Tibial artery (tissue), 4 donors: Measurements from ENCODE around the gene LHX6.

ENCODE experiments used
- DNase-seq, 2 donors: peaks; one replicate each; pipeline ENCODE4 v3.0.0-alpha.2; 2019
- H3K27ac ChIP-seq, 2 donors: fragments of 200-600 bp; sonication (generic) in 1 of 2; 1 replicate in 1 of 2; 2 replicates in 1 of 2; pipeline ENCODE4 v1.5.1; 2018 to 2019; ENCODE audit warnings: mild to moderate bottlenecking in 1 of 2
- H3K27me3 ChIP-seq, 2 donors: fragments of 200-600 bp; sonication (generic) in 1 of 2; one replicate each; pipeline versions ENCODE4 v1.5.1 to v1.6.0; 2016 to 2019
- H3K36me3 ChIP-seq, 3 donors: fragments of 200-600 bp; sonication (generic) in 2 of 3; one replicate each; pipeline ENCODE4 v1.5.1; 2016 to 2019; ENCODE audit warnings: mild to moderate bottlenecking in 2 of 3
- H3K4me1 ChIP-seq, 4 donors: fragments of 200-600 bp; sonication (generic) in 2 of 4; 1 replicate in 3 of 4; 2 replicates in 1 of 4; pipeline ENCODE4 v1.5.1; 2016 to 2019
- H3K4me3 ChIP-seq, 2 donors: fragments of 200-600 bp; sonication (generic) in 1 of 2; 1 replicate in 1 of 2; 2 replicates in 1 of 2; pipeline ENCODE4 v1.5.1; 2018 to 2019; ENCODE audit warnings: mild to moderate bottlenecking in 2 of 2
- H3K9me3 ChIP-seq, 3 donors: fragments of 200-600 bp; sonication (generic) in 1 of 3; one replicate each; pipeline ENCODE4 v1.5.1; 2016 to 2019
- intact Hi-C: fragments of 100-400 bp; cut with DNase I; formaldehyde crosslinking; loops from one replicate; pipeline ENCODE4 v1.15.0; 2023; ENCODE audit warnings: low total_unique reads
- TF ChIP-seq, protein P1 (sequence below), 2 experiments: fragments of 200-600 bp in 1 of 2; fragments of 450-650 bp in 1 of 2; IDR thresholded peaks; one replicate each; pipeline ENCODE4 v1.5.1; 2017 to 2019; ENCODE audit warnings: antibody characterized with exemption in 2 of 2, mild to moderate bottlenecking in 1 of 2, moderate library complexity in 1 of 2

Gene LHX6

DNA sequence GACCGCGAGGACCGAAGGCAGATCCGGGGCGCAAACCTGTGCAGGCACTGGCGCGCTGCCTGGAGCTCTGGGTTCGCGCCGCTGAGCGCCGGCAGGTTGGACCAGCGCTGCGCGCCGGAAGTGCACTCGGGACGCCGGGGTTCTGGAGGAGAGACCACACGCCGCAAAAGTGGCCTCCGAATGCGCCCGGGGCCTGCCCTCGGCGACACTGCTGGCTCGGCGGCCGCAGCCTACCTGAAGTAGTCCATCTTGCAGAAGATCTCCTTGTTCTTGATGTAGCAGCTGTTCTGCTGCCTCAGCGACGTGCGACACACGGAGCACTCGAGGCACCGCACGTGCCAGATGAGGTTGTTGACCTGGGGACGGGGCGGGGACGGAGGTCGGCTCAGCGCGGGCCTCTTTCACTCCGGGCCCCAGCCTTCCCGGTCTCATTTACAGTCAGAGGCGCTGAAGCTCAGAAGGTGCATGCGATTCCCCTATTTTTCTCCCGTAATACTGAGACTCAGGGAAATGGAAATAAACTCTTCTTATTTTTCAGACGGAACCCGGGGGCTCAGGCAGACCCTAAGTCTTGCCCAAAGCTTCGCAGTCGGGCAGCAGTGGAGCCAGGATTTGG lies 2.5 kb downstream of the LHX6 start:
- Histone ChIP-seq H3K9me3 (no peaks in the 10 kb centered on the region), H3K27ac (no peak overlapping the region), H3K4me1 (peaks cover 0 to 42% (median 28%) of the 10 kb centered on the region in 4 donors), H3K27me3 (peaks cover 0 to 97% of the 10 kb centered on the region in 2 donors), H3K4me3 (peak overlapping the region in 1 of 2 donors; percentile 19), H3K36me3 (no peaks in the 10 kb centered on the region)
- DNase-seq: no peak
- intact Hi-C loops: no loop called here
- TF ChIP-seq, protein P1, sequence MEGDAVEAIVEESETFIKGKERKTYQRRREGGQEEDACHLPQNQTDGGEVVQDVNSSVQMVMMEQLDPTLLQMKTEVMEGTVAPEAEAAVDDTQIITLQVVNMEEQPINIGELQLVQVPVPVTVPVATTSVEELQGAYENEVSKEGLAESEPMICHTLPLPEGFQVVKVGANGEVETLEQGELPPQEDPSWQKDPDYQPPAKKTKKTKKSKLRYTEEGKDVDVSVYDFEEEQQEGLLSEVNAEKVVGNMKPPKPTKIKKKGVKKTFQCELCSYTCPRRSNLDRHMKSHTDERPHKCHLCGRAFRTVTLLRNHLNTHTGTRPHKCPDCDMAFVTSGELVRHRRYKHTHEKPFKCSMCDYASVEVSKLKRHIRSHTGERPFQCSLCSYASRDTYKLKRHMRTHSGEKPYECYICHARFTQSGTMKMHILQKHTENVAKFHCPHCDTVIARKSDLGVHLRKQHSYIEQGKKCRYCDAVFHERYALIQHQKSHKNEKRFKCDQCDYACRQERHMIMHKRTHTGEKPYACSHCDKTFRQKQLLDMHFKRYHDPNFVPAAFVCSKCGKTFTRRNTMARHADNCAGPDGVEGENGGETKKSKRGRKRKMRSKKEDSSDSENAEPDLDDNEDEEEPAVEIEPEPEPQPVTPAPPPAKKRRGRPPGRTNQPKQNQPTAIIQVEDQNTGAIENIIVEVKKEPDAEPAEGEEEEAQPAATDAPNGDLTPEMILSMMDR (IDR thresholded peaks at IDR 0.05): no peak

DNA sequence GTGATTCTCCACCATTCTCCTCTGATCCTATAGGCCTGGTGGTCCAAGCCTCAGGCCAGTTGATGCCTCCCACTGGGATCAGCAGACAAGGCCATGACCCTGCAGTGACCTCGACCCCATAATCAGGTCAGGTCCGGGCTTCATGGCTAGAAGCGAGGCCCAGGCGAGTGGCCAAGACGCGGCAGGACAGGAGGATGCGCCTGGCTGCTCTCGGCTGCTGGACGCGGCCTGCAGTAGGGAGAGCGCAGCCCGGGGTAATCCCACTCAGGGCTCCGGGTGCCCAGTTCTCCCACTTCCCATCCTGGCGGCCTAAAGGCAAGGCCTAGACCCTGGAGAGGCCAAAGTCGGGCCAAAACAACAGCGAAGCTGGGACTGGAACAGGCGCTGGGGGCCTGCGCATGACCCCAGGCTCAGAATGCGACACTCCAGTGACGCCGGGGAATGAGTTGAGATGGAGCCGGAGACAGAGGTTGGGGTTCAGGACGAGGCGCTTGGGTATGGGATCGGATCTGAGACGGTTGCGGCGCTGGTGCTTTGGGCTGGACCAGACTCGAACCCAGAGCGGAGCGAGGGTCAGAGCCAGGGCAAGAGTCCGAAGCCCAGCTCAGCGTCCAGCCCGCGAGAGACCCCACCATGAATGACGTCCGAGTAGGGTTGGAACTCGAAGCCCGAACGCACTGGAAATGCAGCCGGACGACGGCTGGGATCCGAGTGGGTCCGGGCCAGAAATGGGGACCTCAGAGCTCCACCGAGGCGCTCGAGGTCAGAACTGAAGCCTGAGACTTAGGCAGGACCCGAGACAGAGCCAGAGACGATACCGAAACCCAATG lies 3.2 kb downstream of the LHX6 start:
- intact Hi-C loops: no loop called here
- Histone ChIP-seq H3K4me3 (peak overlapping the region in 1 of 2 donors; percentile 19), H3K27ac (no peak overlapping the region), H3K9me3 (no peaks in the 10 kb centered on the region), H3K4me1 (peaks cover 0 to 48% (median 29%) of the 10 kb centered on the region in 4 donors), H3K27me3 (peaks cover 0 to 98% of the 10 kb centered on the region in 2 donors), H3K36me3 (no peaks in the 10 kb centered on the region)
- no peak for DNase-seq
- TF ChIP-seq, protein P1 (IDR thresholded peaks at IDR 0.05): no peak

DNA sequence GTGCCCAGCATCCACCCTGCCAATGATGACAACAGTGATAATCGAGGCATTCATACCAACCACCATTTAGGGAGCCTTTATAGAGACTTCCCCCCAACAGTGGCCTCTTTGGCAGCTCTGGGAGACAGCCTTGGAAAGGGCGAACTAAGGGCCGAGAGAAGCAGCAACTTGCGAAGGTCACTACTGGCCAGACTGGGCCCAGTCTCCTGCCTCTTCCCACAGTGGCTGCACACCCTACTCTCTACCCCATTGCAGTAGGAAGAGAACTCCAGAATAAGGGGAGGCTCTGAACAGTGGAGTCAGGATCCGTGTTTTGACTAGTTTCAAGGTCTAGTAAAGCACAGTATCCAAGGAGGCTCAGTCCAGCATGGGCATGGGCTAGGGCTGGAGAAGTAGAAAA lies 5.3 kb downstream of the LHX6 start:
- H3K4me3 ChIP-seq: no peak overlapping the region
- H3K36me3 ChIP-seq: no peaks in the 10 kb centered on the region
- no peak overlapping the region for H3K27ac ChIP-seq
- peaks cover 0 to 60% (median 41%) of the 10 kb centered on the region in 4 donors for H3K4me1 ChIP-seq
- peaks cover 0 to 98% of the 10 kb centered on the region in 2 donors for H3K27me3 ChIP-seq
- intact Hi-C loops: no loop called here
- TF ChIP-seq, protein P1 (IDR thresholded peaks at IDR 0.05): no peak
- no peaks in the 10 kb centered on the region for H3K9me3 ChIP-seq
- no peak for DNase-seq

DNA sequence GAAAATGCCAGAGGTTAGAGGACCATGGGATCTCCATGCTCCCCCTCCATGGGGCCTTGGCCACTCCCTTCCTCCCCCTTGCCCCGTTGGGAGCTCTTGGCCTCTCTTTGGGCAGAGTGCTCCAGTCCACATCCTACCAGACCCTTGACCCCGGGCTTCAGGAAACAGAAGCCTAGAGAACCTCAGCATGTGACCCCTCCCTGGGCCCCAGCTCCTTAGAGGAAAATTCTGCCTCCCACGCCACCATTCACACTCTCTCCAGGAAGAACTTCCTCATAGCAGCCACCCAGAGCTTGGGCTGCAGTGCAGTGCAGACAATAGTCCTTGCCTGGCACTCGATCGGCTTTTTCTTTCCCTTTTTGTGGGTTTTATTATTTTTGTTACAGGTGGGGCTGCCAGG lies 6.0 kb downstream of the LHX6 start:
- intact Hi-C loops: no loop called here
- H3K4me1 ChIP-seq: peaks cover 0 to 60% (median 34%) of the 10 kb centered on the region in 4 donors
- TF ChIP-seq, protein P1 (IDR thresholded peaks at IDR 0.05): no peak
- H3K27me3 ChIP-seq: peaks cover 0 to 98% of the 10 kb centered on the region in 2 donors
- no peak overlapping the region for H3K27ac ChIP-seq
- H3K4me3 ChIP-seq: no peak overlapping the region
- no peaks in the 10 kb centered on the region for H3K36me3 ChIP-seq
- no peak for DNase-seq
- no peaks in the 10 kb centered on the region for H3K9me3 ChIP-seq

DNA sequence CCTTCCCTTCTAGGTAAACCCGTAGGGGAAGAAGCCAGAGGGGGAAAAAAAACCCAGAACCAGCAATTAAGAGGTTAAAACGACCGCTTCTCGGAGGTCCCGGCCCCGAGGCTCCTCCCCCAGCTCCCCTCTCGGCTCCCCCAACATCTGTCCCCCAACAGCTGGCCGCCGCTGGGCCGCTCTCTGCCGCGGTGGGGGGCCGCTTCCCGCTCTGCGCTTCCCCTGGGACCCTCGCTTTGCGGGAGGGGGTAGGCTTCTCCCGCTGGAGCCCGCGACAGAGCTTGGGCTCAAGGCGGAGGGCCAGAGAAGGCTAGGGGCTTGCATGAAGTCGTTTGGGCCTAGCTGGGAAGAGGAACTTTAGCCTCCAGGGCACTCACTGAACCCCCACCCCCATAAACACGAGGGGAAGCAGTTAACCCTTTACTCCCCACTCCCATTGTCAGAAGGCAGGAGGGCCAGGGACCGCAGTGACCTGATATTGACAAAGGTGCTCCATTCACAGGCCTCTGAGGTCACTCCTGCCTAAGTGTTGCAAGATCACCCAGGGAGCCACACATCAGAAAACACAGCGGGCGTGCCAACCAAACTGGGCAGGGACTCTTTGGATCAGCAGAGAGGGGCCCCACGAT lies 7.5 kb downstream of the LHX6 start:
- intact Hi-C loops: no loop called here
- H3K9me3 ChIP-seq: no peaks in the 10 kb centered on the region
- peaks cover 0 to 96% of the 10 kb centered on the region in 2 donors for H3K27me3 ChIP-seq
- H3K27ac ChIP-seq: no peak overlapping the region
- TF ChIP-seq, protein P1 (IDR thresholded peaks at IDR 0.05): no peak
- peaks cover 0 to 49% (median 21%) of the 10 kb centered on the region in 4 donors for H3K4me1 ChIP-seq
- H3K36me3 ChIP-seq: no peaks in the 10 kb centered on the region
- no peak for DNase-seq
- H3K4me3 ChIP-seq: no peak overlapping the region
